Germinal center (tissue), 1 donor: ENCODE measurements around the gene SRD5A3.
A peak's percentile ranks its signal among the peaks of the same experiment; 100 is the strongest.
"Not testable (repeated sequence)": the region's sequence is repeated elsewhere in the genome, so short reads cannot be mapped to it uniquely, and the experiment has no call there.

Experiments used
- DNase-seq: peaks from one replicate; pipeline ENCODE4 v3.0.0; 2012; ENCODE audit warnings: mixed read lengths, low spot score

SRD5A3 gene

GRCh38 chr4:55346851-55347255, 811 bp downstream of the SRD5A3 start:
- DNase-seq: no peak

- DNase-seq: no peak
Observed at GRCh38 chr4:55347610-55348228, 1.7 kb downstream of the SRD5A3 start.

- no peak for DNase-seq
Observed at GRCh38 chr4:55348466-55348865, 2.4 kb downstream of the SRD5A3 start.

GRCh38 chr4:55350870-55351269, 4.8 kb downstream of the SRD5A3 start:
- DNase-seq: not testable (repeated sequence)

- DNase-seq: no peak
Observed at GRCh38 chr4:55351824-55352223, 5.8 kb downstream of the SRD5A3 start.

GRCh38 chr4:55352726-55353125, 6.7 kb downstream of the SRD5A3 start:
- no peak for DNase-seq

- not testable (repeated sequence) for DNase-seq
Observed at GRCh38 chr4:55353228-55353747, 7.2 kb downstream of the SRD5A3 start.

- DNase-seq: no peak
Observed at GRCh38 chr4:55354648-55355047, 8.6 kb downstream of the SRD5A3 start.

- DNase-seq: no peak
Observed at GRCh38 chr4:55355555-55355954, 9.5 kb downstream of the SRD5A3 start.

GRCh38 chr4:55356991-55357461, 11.0 kb downstream of the SRD5A3 start:
- DNase-seq: no peak

- no peak for DNase-seq
Observed at GRCh38 chr4:55358246-55358645, 12.2 kb downstream of the SRD5A3 start.

- peak; percentile 49 for DNase-seq
Observed at GRCh38 chr4:55358668-55359067, 12.6 kb downstream of the SRD5A3 start.

GRCh38 chr4:55359397-55359916, 13.4 kb downstream of the SRD5A3 start:
- DNase-seq: no peak

- not testable (repeated sequence) for DNase-seq
Observed at GRCh38 chr4:55362938-55363337, 16.9 kb downstream of the SRD5A3 start.

- no peak for DNase-seq
Observed at GRCh38 chr4:55363691-55364351, 17.8 kb downstream of the SRD5A3 start.

GRCh38 chr4:55364691-55365344, 18.8 kb downstream of the SRD5A3 start:
- no peak for DNase-seq

- no peak for DNase-seq
Observed at GRCh38 chr4:55365345-55365728, 19.3 kb downstream of the SRD5A3 start.

- DNase-seq: no peak
Observed at GRCh38 chr4:55366621-55367020, 20.6 kb downstream of the SRD5A3 start.

- no peak for DNase-seq
Observed at GRCh38 chr4:55367084-55367722, 21.2 kb downstream of the SRD5A3 start.

GRCh38 chr4:55369968-55370367, 23.9 kb downstream of the SRD5A3 start:
- no peak for DNase-seq

- no peak for DNase-seq
Observed at GRCh38 chr4:55372259-55372658, 26.2 kb downstream of the SRD5A3 start.

GRCh38 chr4:55373461-55373860, 27.4 kb downstream of the SRD5A3 start:
- no peak for DNase-seq
